ENCODE data around the gene BCAP31.
"Not testable (repeated sequence)": the region's sequence is repeated elsewhere in the genome, so short reads cannot be mapped to it uniquely, and the experiment has no call there.

Gene BCAP31

DNA sequence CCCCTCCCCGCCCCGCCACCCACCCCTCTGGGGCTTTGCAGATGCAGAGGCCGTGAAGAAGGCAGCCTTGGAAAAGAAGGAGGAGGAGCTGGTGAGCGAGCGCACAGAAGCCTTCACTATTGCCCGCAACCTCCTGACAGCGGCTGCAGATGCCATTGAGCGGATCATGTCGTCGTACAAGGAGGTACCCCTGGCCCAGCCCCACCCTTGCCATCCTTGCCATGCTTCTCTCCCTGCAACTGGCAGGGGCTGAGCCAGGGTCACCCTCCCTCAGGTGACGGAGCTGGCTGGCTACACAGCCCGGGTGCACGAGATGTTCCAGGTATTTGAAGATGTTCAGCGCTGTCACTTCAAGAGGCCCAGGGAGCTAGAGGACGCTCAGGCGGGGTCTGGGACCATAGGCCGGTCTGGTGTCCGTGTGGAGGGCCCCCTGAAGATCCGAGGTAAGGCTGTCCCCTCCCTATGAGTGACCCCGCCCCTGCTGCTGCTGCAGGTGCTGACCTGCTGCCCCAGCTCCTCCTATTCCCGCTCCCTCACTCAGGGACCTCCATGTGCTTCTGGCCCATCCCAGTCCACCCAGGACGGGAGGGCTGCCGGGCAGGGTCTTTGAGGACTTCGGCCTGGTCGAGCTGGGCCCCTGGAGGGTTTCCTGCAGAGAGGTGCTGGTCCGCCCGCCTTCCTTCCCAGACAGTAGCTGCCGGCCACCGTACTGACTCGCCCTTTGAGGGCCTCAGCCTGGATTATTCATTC, 12.1 kb upstream of the BCAP31 start:
- in situ Hi-C loops (cut with HindIII; ENCODE audit: low pct_unique_long_range_greater_than_20kb, low sequenced_read_pairs): no loop called here
- no peak for TF ChIP-seq JUND (IDR thresholded peaks at IDR 0.05; ENCODE audit: low read depth)

DNA sequence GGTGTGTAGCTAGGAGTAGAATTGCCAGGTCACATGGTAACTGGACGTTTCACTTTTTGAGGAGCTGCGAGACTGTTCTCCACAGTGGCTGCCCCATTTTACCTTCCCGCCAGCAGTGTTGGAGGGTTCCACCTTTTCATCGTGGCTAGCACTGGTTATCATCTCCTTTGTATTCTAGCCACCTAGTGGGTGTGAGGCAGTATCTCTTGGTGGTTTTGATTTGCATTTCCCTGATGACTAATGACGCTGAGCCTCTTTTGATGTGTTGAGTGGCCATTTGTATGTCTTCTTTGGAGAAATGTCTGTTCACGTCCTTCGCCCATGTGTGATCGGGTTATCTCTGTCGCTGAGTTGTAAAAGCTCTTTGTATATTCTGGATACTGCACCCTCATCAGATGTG, 11.1 kb upstream of the BCAP31 start:
- DNase-seq (ENCODE audit: low read depth in 1 of 2, low spot score in 1 of 2): no peak
- in situ Hi-C loops (cut with HindIII; ENCODE audit: low pct_unique_long_range_greater_than_20kb, low sequenced_read_pairs): no loop called here
- no peak for TF ChIP-seq JUND (IDR thresholded peaks at IDR 0.05; ENCODE audit: low read depth)

More for the DNA sequence above, 12.1 kb upstream of the BCAP31 start:
- no peak for DNase-seq (ENCODE audit: low read depth in 1 of 2, low spot score in 1 of 2)

DNA sequence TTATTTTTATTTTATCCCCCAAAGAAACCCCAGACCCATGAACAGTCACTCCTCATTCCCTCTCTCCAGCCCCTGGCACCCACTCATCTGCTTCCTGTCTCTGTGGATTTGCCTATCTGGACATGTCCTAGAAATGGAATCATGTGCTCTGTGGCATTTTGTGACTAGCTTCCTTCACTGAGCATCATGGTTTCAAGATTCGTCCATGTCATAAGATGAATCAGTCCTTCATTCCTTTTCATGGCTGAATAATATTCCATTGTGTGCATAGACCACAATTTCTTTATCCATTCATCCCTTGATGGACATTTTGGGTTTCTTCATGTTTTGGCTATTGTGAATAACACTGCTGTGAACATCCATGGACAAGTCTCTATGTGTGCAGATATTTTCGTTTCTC, 10.7 kb upstream of the BCAP31 start:
- in situ Hi-C loops (cut with HindIII; ENCODE audit: low pct_unique_long_range_greater_than_20kb, low sequenced_read_pairs): no loop called here
- TF ChIP-seq JUND (IDR thresholded peaks at IDR 0.05; ENCODE audit: low read depth): no peak
- no peak for DNase-seq (ENCODE audit: low read depth in 1 of 2, low spot score in 1 of 2)

DNA sequence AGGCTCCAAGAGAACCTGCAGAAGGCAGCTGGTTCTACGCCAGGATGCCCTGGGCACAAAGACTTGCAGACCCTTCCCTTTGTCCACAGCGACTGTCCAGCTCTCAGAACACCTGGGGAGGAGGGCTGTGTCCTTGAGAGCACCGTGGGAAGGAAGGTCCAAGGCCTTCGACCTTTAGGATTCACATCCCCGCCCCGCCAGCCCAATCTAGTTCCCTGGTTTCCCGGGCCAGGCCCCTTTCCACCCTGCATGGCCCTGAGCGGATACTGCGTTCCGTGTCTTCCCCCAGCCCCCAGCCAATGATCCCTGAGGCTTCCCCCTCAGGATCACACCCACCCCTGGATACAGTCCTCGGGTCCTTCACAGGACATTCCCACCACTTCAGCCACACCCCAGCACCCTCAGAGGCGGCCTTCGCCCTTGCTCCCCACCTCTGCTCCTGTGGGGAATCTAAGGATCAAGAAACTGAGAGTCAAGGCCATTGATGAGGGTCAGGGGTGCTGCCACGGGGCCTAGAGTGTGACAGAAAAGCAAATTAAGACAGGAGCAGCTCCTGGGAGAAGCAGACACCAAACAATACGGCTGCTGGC, 9.6 kb upstream of the BCAP31 start:
- no peak for DNase-seq (ENCODE audit: low read depth in 1 of 2, low spot score in 1 of 2)
- no peak for TF ChIP-seq JUND (IDR thresholded peaks at IDR 0.05; ENCODE audit: low read depth)

DNA sequence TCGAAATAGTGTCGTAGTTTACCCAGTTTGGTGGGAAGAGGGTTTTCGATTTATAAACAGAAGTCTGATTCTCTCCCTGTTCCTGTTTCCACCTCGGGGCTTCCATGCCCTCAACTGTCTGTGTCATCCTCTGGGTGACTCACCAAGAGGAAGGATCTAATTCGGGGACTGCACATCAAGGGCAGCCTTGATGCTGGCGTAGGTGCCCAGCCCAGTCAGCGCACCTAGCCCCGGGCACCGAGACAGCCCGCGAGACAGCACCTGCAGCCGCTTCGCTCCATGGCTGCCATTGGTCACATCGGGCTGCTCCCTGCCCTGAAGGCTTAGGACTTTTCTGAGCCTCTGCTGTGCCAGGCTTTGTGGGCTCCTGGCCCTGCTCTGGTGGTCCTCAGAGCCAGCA, 8.2 kb upstream of the BCAP31 start:
- TF ChIP-seq JUND (IDR thresholded peaks at IDR 0.05; ENCODE audit: low read depth): no peak
- in situ Hi-C loops (cut with HindIII; ENCODE audit: low pct_unique_long_range_greater_than_20kb, low sequenced_read_pairs): no loop called here
- no peak for DNase-seq (ENCODE audit: low read depth in 1 of 2, low spot score in 1 of 2)

More for the DNA sequence above, 9.6 kb upstream of the BCAP31 start:
- in situ Hi-C loops (cut with HindIII; ENCODE audit: low pct_unique_long_range_greater_than_20kb, low sequenced_read_pairs): no loop called here

DNA sequence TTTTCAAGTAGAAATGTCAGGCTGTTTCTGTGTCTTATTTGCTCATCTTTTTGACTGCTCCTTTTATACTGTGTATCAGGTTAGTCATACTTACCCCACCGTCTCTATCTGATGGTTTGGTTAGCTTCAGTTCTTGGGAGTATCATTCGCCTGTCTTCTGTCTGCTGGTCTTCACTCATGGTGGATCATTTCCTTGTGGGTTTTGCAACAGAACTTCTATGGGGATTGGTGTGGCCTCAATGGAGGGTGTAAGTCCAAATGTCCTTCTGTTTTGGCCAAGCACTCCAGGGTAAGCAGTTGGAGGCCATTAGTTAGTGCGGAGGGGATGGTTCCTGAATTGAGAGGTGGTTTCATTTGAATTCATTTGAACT, 7.6 kb upstream of the BCAP31 start:
- TF ChIP-seq JUND (IDR thresholded peaks at IDR 0.05; ENCODE audit: low read depth): no peak
- in situ Hi-C loops (cut with HindIII; ENCODE audit: low pct_unique_long_range_greater_than_20kb, low sequenced_read_pairs): no loop called here
- no peak for DNase-seq (ENCODE audit: low read depth in 1 of 2, low spot score in 1 of 2)

DNA sequence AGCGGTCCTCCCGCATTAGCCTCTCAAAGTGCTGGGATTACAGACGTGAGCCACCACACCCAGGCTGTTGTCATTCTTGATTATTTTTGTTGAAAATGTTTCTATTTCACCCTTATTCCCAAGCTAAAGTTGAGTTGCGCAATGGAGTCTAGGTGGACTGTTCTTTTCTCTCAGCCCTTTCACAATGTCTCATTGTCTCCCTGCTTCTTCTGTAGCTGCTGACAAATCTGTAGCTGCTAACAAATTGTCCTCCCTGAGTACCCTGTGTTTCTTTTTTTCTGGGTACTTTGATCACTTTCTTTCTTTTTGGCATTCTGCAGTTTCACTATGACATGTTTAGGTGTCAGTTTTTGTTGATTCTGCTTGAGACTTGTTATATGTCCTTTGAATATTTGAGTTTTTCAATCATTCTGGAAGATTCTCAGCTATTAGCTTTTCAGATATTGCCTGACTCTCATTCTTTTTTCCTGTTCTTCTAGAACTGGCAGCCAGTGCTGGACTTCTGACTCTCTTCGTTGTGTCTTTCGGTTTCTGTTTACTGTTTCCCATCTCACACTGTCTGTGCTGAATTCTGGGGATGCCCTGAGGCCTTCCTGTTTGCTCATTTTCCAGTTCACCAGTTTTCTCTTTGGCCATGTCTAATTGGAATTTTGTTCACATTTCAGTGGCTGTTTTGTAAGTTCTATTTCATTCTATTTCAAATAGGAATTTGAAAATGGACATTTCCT, 7.1 kb upstream of the BCAP31 start:
- in situ Hi-C loops (cut with HindIII; ENCODE audit: low pct_unique_long_range_greater_than_20kb, low sequenced_read_pairs): no loop called here
- no peak for TF ChIP-seq JUND (IDR thresholded peaks at IDR 0.05; ENCODE audit: low read depth)
- peak in 1 of 2 experiments; percentile 30 for DNase-seq (ENCODE audit: low read depth in 1 of 2, low spot score in 1 of 2)

DNA sequence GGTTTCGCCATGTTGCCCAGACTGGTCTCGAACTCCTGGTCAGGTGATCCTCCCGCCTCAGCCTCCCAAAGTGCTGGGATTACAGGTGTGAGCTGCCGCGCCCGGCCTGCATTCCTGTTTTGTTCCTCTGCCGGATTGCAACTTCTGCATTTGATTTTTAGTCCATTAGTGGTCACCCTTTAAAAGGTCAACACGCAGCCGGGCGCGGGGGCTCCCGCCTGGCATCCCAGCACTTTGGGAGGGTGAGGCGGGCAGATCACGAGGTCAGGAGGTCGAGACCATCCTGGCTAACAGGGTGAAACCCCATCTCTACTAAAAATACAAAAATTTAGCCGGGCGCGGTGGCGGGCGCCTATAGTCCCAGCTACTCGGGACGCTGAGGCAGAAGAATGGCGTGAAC, 5.9 kb upstream of the BCAP31 start:
- DNase-seq (ENCODE audit: low read depth in 1 of 2, low spot score in 1 of 2); in situ Hi-C loops (cut with HindIII; ENCODE audit: low pct_unique_long_range_greater_than_20kb, low sequenced_read_pairs): not testable (repeated sequence)

DNA sequence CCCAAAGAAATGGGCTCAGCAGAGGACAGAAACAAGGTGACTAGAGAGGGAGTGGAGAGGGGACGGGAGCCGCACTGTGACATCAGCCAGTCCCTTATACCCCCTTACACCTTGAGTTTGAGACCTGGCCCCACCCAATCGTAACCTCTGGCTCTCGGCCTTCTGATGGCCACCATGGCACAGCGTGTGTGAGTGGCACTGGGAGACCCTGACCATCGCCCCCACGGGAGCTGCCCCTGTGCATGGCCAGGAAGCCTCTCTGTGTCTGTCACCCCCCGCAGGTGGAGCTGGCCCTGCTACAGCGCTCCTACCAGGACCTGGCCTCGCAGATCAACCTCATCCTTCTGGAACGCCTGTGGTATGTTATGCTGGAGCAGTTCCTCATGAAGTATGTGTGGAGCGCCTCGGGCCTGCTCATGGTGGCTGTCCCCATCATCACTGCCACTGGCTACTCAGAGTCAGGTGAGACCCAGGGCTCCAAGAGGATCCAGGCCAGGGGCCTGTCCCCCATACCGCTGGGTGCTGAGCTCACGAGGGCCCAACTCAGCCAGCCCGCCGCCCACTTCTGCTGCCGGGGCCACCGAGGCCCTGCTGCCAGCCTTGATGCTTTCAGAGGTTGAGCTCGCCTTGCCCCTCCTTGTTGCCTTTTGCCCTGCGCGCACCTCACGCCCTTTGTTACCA, 4.9 kb upstream of the BCAP31 start:
- no peak for TF ChIP-seq JUND (IDR thresholded peaks at IDR 0.05; ENCODE audit: low read depth)
- in situ Hi-C loops (cut with HindIII; ENCODE audit: low pct_unique_long_range_greater_than_20kb, low sequenced_read_pairs): no loop called here
- no peak for DNase-seq (ENCODE audit: low read depth in 1 of 2, low spot score in 1 of 2)

DNA sequence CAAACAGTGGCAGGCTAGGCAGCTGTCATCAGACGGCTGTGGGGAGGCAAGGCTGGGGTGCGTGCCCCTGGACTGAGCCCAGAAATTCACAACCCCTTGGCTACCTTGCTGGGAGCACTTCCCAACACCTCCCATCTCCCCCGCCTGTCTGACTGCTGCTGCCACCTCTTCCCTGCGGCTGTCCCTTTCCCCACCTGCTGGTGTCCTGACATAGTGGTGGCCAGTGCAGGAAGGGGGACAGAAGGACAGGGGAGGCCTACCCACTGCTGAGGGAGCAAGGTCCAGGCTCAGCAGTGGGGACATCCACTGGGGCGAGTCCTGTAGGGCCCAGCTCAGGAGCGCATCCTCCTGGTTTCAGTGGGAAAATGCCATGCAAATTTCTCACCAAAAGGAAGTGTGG, 3.9 kb upstream of the BCAP31 start:
- in situ Hi-C loops (cut with HindIII; ENCODE audit: low pct_unique_long_range_greater_than_20kb, low sequenced_read_pairs): no loop called here
- TF ChIP-seq JUND (IDR thresholded peaks at IDR 0.05; ENCODE audit: low read depth): no peak
- DNase-seq (ENCODE audit: low read depth in 1 of 2, low spot score in 1 of 2): no peak

DNA sequence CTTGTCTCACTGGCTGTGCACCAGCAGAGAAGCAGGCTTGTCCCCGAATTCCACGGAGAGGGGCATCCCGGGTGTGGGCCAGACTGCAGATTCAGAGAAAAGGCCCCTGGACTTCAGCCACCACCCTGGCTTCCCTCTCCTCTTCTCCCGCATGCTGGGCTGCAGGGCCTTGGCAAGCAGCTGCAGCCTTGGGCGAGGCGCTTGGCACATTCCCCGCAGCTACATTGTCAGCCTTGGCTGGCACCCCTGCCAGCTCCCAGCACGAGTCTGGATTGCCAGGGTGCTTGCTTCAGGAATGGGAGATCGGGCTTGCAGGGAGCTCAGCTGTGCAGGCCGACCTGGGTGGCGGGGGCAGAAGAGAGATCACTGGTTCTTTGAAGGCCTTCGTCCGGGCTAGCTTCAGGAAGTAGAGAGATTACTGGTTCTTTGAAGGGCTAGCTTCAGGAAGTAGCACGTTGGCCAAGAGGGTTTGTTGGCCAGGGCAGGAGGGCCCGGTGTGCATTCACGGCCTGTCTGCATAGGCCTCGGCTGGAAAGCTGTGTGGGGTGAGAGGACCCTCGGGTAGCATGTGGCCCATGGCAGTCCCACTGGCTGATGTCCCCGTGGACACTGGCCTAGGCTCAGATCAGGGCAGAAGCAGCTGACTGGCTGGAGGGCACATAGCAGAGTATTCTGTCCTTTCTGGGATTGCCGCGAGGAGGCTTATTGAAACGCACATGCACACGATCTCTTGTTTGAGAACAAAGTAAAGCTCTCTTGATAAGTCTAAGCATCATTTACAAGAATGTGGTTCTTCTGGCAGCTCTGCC, 3.1 kb upstream of the BCAP31 start:
- no peak for TF ChIP-seq JUND (IDR thresholded peaks at IDR 0.05; ENCODE audit: low read depth)
- in situ Hi-C loops (cut with HindIII; ENCODE audit: low pct_unique_long_range_greater_than_20kb, low sequenced_read_pairs): no loop called here
- DNase-seq (ENCODE audit: low read depth in 1 of 2, low spot score in 1 of 2): peak; percentile 6 to 33
